Measurements from ENCODE around the gene CDC42BPB. TPM values are rescaled to one million over a fixed set of nuclear protein-coding genes. Genes with fewer than 3 reads are reported as not detected.

Gene CDC42BPB
- total RNA-seq, 1 donor from 2014 or later, result 3.5 TPM

- intact Hi-C loops (cut with micrococcal nuclease), result no loop called here
- H3K27me3 Mint-ChIP-seq (ENCODE audit: low read depth), result no peaks in the 10 kb centered on the region
Observed at GRCh38 chr14:102948698-102949061, 108.7 kb downstream of the CDC42BPB start.

GRCh38 chr14:102947321-102948103 is 109.8 kb downstream of the CDC42BPB start:
- Mint-ChIP-seq H3K4me3 (ENCODE audit: low read depth) (no peak overlapping the region), H3K36me3 (ENCODE audit: low read depth) (no peaks in the 10 kb centered on the region), H3K4me1 (ENCODE audit: low read depth) (peaks cover 17% of the 10 kb centered on the region), H3K9me3 (no peaks in the 10 kb centered on the region), H3K27ac (peak overlapping the region; percentile 52), H3K27me3 (ENCODE audit: low read depth) (no peaks in the 10 kb centered on the region)
- no peak for DNase-seq (ENCODE audit: low spot score)
- intact Hi-C loops (cut with micrococcal nuclease), result no loop called here

More at GRCh38 chr14:102948698-102949061, 108.7 kb downstream of the CDC42BPB start:
- Mint-ChIP-seq H3K9me3 (no peaks in the 10 kb centered on the region), H3K4me1 (ENCODE audit: low read depth) (peaks cover 17% of the 10 kb centered on the region), H3K4me3 (ENCODE audit: low read depth) (no peak overlapping the region), H3K36me3 (ENCODE audit: low read depth) (no peaks in the 10 kb centered on the region), H3K27ac (no peak overlapping the region)
- DNase-seq (ENCODE audit: low spot score), result no peak

DNA sequence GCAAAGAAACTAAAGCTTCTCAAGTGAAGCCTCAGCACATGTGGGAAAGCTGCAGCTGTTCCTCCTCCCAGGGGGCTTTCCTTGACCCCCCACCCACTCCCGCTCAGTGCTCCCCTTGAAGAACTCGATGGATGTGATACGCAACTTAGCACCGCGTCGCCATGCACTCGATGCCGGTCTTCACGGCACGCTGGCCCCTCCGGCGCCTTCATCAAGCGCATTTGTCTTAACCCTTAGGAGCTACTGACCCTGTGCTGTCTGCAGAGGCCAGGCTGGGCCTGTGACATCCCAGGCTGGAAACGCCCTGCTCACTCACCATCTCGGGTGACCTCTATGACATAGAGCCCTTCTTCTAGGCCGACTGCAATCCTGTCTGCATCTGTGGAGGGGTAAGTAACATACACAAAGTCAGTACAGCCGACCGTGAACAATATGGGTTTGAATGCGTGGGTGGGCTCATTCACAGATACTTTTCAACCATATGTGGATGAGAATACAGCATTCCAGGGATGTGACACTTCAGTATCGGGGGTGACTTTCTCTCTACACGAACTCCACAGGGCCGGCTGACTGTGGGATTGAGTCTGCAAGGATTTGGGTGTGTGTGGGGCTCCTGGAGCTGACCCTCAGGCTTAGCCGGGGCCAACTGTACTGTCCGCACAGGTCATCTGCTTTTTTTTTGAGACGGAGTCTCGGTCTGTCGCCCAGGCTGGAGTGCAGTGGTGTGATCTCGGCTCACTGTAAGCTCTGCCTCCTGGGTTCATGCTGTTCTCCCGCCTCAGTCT is 111.8 kb downstream of the CDC42BPB start:
- Mint-ChIP-seq H3K4me3 (ENCODE audit: low read depth) (no peak overlapping the region), H3K27me3 (ENCODE audit: low read depth) (no peaks in the 10 kb centered on the region), H3K27ac (no peak overlapping the region), H3K9me3 (no peaks in the 10 kb centered on the region), H3K36me3 (ENCODE audit: low read depth) (no peaks in the 10 kb centered on the region), H3K4me1 (ENCODE audit: low read depth) (peaks cover 17% of the 10 kb centered on the region)
- DNase-seq (ENCODE audit: low spot score), result no peak
- intact Hi-C loops (cut with micrococcal nuclease), result no loop called here

- Mint-ChIP-seq H3K27me3 (ENCODE audit: low read depth) (no peaks in the 10 kb centered on the region), H3K4me3 (ENCODE audit: low read depth) (no peak overlapping the region), H3K4me1 (ENCODE audit: low read depth) (peaks cover 16% of the 10 kb centered on the region), H3K9me3 (no peaks in the 10 kb centered on the region), H3K27ac (no peak overlapping the region), H3K36me3 (ENCODE audit: low read depth) (no peaks in the 10 kb centered on the region)
- intact Hi-C loops (cut with micrococcal nuclease), result no loop called here
- DNase-seq (ENCODE audit: low spot score), result no peak
Observed at GRCh38 chr14:102944448-102945330, 112.7 kb downstream of the CDC42BPB start.

- Mint-ChIP-seq H3K36me3 (ENCODE audit: low read depth) (no peaks in the 10 kb centered on the region), H3K4me3 (ENCODE audit: low read depth) (no peak overlapping the region), H3K4me1 (ENCODE audit: low read depth) (peaks cover 9% of the 10 kb centered on the region), H3K9me3 (no peaks in the 10 kb centered on the region), H3K27ac (no peak overlapping the region), H3K27me3 (ENCODE audit: low read depth) (no peaks in the 10 kb centered on the region)
- intact Hi-C loops (cut with micrococcal nuclease), result no loop called here
- no peak for DNase-seq (ENCODE audit: low spot score)
Observed at GRCh38 chr14:102943979-102944378, 113.4 kb downstream of the CDC42BPB start.

DNA sequence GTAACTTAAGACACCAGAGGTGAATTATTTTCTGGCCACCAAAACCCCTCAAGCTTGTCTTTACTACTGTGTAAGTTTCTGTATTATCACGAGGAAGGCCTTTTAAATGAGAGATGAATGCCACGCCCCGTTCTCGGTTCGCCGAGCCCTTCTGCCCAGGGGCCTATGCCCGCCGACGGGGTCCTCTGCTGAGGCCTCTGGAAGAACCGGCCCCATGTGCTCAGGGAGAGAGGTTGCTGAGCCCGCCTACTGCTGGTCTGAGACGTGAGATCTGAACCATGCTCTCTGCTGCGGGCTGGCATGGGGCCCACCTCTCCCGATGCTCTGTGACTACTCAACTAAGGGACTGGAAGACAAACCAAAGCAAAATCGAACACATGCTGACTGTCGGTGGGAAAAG is 113.9 kb downstream of the CDC42BPB start:
- no peaks in the 10 kb centered on the region for H3K36me3 Mint-ChIP-seq (ENCODE audit: low read depth)
- peaks cover 5% of the 10 kb centered on the region for H3K4me1 Mint-ChIP-seq (ENCODE audit: low read depth)
- intact Hi-C loops (cut with micrococcal nuclease), result no loop called here
- no peak for DNase-seq (ENCODE audit: low spot score)
- H3K9me3 Mint-ChIP-seq, result no peaks in the 10 kb centered on the region
- H3K4me3 Mint-ChIP-seq (ENCODE audit: low read depth), result no peak overlapping the region
- H3K27ac Mint-ChIP-seq, result no peak overlapping the region
- no peaks in the 10 kb centered on the region for H3K27me3 Mint-ChIP-seq (ENCODE audit: low read depth)

DNA sequence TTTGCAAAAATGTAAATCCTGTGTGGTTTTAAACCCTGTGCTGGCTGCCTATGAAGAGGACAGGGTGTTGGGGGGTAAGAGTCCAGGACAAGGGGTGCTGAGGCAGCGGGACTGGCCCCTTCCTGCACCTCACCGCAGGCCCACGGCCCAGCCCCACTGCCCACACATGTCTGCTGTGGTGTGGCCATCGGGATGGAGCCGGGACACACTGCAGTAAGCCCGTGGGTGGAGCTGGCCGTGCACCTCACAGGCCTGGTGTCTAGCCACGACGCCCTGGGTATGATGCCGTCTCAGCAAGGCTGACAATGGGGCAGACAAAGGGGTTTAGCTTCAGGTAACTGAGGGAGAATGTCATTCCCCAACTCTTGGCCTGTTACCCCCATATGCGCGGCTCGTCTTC is 115.3 kb downstream of the CDC42BPB start:
- H3K9me3 Mint-ChIP-seq, result no peaks in the 10 kb centered on the region
- no peak for DNase-seq (ENCODE audit: low spot score)
- H3K27me3 Mint-ChIP-seq (ENCODE audit: low read depth), result no peaks in the 10 kb centered on the region
- no peak overlapping the region for H3K4me3 Mint-ChIP-seq (ENCODE audit: low read depth)
- intact Hi-C loops (cut with micrococcal nuclease), result no loop called here
- H3K27ac Mint-ChIP-seq, result no peak overlapping the region
- no peaks in the 10 kb centered on the region for H3K36me3 Mint-ChIP-seq (ENCODE audit: low read depth)
- peaks cover 3% of the 10 kb centered on the region for H3K4me1 Mint-ChIP-seq (ENCODE audit: low read depth)

GRCh38 chr14:102941419-102942011 is 115.8 kb downstream of the CDC42BPB start:
- Mint-ChIP-seq H3K27ac (no peak overlapping the region), H3K4me1 (ENCODE audit: low read depth) (peaks cover 2% of the 10 kb centered on the region), H3K4me3 (ENCODE audit: low read depth) (no peak overlapping the region), H3K36me3 (ENCODE audit: low read depth) (no peaks in the 10 kb centered on the region), H3K27me3 (ENCODE audit: low read depth) (no peaks in the 10 kb centered on the region), H3K9me3 (no peaks in the 10 kb centered on the region)
- no peak for DNase-seq (ENCODE audit: low spot score)
- intact Hi-C loops (cut with micrococcal nuclease), result no loop called here

- intact Hi-C loops (cut with micrococcal nuclease), result no loop called here
- H3K4me3 Mint-ChIP-seq (ENCODE audit: low read depth), result no peak overlapping the region
- H3K27me3 Mint-ChIP-seq (ENCODE audit: low read depth), result no peaks in the 10 kb centered on the region
- no peak for DNase-seq (ENCODE audit: low spot score)
- H3K27ac Mint-ChIP-seq, result no peak overlapping the region
- H3K9me3 Mint-ChIP-seq, result no peaks in the 10 kb centered on the region
- no peaks in the 10 kb centered on the region for H3K36me3 Mint-ChIP-seq (ENCODE audit: low read depth)
- H3K4me1 Mint-ChIP-seq (ENCODE audit: low read depth), result no peaks in the 10 kb centered on the region
Observed at GRCh38 chr14:102940729-102941362, 116.5 kb downstream of the CDC42BPB start.

GRCh38 chr14:102939820-102940561 is 117.4 kb downstream of the CDC42BPB start:
- H3K27me3 Mint-ChIP-seq (ENCODE audit: low read depth), result no peaks in the 10 kb centered on the region
- no peaks in the 10 kb centered on the region for H3K4me1 Mint-ChIP-seq (ENCODE audit: low read depth)
- H3K36me3 Mint-ChIP-seq (ENCODE audit: low read depth), result no peaks in the 10 kb centered on the region
- no peak overlapping the region for H3K27ac Mint-ChIP-seq
- no peaks in the 10 kb centered on the region for H3K9me3 Mint-ChIP-seq
- intact Hi-C loops (cut with micrococcal nuclease), result no loop called here
- DNase-seq (ENCODE audit: low spot score), result no peak
- no peak overlapping the region for H3K4me3 Mint-ChIP-seq (ENCODE audit: low read depth)

DNA sequence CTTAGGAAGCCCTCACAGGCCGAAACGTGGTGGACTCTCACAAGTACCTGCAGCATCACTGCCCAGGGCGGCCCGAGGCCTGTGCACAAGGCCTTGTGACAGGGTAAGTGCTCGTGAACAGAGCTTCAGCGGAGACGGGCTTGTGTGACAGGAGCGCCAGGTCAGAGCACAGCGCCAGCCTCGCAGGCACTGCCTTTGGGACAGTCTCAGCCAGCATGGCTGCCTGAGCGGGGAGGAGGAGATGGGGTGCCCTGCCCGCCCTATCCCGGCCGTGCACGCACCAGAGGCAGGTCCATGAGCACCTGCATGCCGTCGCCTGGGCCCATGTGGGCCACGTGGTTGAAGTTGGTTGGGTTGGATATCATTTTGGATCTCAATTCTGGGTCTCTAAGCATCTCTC is 118.0 kb downstream of the CDC42BPB start:
- intact Hi-C loops (cut with micrococcal nuclease), result no loop called here
- no peaks in the 10 kb centered on the region for H3K36me3 Mint-ChIP-seq (ENCODE audit: low read depth)
- no peak overlapping the region for H3K4me3 Mint-ChIP-seq (ENCODE audit: low read depth)

More for the DNA sequence above, 118.0 kb downstream of the CDC42BPB start:
- Mint-ChIP-seq H3K9me3 (no peaks in the 10 kb centered on the region), H3K27ac (no peak overlapping the region), H3K27me3 (ENCODE audit: low read depth) (no peaks in the 10 kb centered on the region), H3K4me1 (ENCODE audit: low read depth) (no peaks in the 10 kb centered on the region)
- no peak for DNase-seq (ENCODE audit: low spot score)

Measured in activated T-helper 2 cell treated with anti-CD3 and anti-CD28 coated beads, Interferon-gamma antibody, Interleukin-2, Interleukin-4, amounts not matched to agents 10 μg/mL and 5 μg/mL and 100 μg/mL, durations not matched to agents 14 hours and 24 hours and 36 hours (primary cell).